GM18861 (cell line): ENCODE data around the gene RNF113B.

Source experiments
- ATAC-seq: cut with Tn5 transposase; IDR thresholded peaks from one replicate; pipeline ENCODE4 v1.9.1; 2021; ENCODE audit not compliant: unreplicated experiment

Gene RNF113B

DNA sequence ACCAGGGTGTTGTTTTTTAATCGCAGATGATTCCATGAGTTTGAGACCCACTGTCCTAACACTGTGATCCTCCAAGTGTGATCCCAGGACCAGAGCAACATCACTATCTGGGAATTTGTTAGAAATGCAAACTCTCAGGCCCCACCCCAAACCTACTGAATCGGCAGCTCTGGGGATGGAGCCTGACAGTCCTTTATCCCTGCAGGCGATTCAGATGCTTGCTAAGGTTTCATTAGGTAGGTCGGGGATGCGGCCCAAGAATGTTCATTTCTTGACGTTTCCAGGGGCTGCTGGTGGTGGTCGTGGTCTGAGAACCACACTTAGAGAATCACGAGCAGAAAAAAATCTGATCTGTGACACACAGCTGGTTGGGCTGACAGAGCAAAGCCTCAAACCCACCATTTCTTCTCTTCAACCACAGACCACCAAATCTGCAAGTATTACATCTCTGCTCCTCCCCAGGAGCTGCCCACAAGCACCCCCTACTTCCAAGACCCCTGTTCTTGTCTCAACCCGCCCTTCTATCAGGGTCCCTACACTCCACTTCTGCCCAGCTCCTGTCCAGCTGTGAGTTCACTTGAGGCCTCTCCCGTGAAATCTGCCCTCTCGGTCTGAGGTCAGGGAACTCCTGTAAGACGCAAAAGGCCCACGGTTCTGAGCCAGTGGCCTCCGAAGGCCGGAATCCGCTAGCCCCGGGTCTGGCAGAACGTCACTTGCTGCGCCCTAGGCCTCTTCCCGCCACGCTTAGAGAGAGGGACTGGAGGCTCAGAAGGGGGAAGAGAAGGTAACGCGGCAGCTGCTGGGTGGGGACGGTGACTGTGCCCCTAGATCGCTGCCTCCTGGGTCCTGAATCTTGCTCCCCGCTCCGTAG lies 35.3 kb downstream of the RNF113B start:
- ATAC-seq, result no peak

GRCh38 chr13:98141091-98141490 lies 36.0 kb downstream of the RNF113B start:
- no peak for ATAC-seq

GRCh38 chr13:98134901-98135300 lies 42.2 kb downstream of the RNF113B start:
- ATAC-seq, result no peak

DNA sequence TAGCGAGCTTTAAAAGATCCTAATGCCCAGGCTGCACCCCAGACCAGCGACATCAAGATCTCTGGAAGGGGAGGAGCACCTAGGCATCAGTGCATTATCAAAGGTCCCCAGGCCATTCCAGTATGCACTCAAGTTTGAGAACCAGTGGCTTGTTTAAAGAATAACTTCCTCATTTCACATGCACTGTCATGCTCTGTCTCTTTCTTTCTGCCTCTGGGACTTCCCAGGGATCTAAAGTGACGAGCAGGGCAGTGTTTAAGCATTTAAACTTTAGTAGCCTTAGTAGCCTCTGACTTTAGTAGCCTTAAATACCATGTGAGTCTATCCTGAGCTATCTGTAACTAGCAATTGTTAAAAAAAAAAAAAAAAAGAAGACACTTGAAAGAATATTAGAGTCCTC lies 43.1 kb downstream of the RNF113B start:
- ATAC-seq, result peak; percentile 97

DNA sequence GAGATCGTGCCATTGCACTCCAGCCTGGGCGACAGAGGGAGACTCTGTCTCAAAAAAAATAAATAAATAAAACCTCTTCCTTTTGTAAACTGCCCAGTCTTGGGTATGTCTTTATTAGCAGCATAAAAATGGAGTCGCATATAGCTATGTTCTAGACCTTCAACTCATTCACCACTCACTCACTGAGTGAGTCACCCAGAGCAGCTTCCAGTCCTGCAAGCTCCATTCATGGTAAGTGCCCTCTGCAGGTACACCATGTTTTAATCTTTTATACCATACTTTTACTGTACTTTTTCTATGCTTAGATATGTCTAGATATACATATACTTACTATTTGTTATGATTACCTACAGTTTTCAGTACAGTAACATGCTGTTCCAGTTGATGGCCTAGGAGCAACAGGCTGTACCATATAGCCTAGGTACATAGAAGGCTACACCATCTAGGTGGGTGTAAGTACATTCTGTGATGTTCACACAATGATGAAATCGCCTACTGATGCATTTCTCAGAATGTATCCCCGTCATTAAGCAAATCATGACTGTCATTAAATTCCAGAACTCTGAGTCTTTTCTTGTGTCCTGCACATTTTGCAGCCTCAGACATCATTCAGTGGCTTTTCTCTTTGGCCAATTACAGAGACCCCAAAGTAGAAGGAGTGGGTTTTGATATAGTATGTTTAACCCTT lies 47.9 kb downstream of the RNF113B start:
- no peak for ATAC-seq
